Naive thymus-derived CD8-positive, alpha-beta T cell (primary cell): Measurements from ENCODE around the gene STIL. TPM values are rescaled to one million over a fixed set of nuclear protein-coding genes. Genes with fewer than 3 reads are reported as not detected.
"Not testable (repeated sequence)": the region's sequence is repeated elsewhere in the genome, so short reads cannot be mapped to it uniquely, and the experiment has no call there.

Experiments
- ATAC-seq, 2 donors: fragments of 150-1000 bp; cut with Tn5 transposase in 1 of 2; sonication (Bioruptor Pico), chemical (Tn5 transposase) in 1 of 2; 1 replicate in 1 of 2; 2 replicates in 1 of 2; pipeline ENCODE4 v1.10.0; 2021; ENCODE audit warnings: mild to moderate bottlenecking in 2 of 2, moderate library complexity in 2 of 2
- POLR2A ChIA-PET: fragments of 350-600 bp; sonication (Branson Sonifier 250); formaldehyde crosslinking; loops from one replicate; lab custom pipeline; 2021; ENCODE audit warnings: antibody characterized with exemption; lab: Charles Lee
- DNase-seq, 10 donors: peaks; one replicate each; pipeline versions ENCODE4 v3.0.0 to v3.0.0-alpha.2; 2020 to 2022
- H3K27ac Mint-ChIP-seq, 10 donors: one replicate each; pipeline ENCODE4 v1.8.0; 2020 to 2022; ENCODE audit warnings: mild to moderate bottlenecking in 10 of 10, mixed read lengths in 10 of 10, moderate library complexity in 4 of 10, inconsistent platforms in 1 of 10
- H3K27me3 Mint-ChIP-seq, 5 donors: one replicate each; pipeline ENCODE4 v1.8.0; 2021 to 2022; ENCODE audit warnings: mixed read lengths in 5 of 5
- H3K36me3 Mint-ChIP-seq, 3 donors: one replicate each; pipeline ENCODE4 v1.8.0; 2020 to 2022; ENCODE audit warnings: mixed read lengths in 3 of 3, mild to moderate bottlenecking in 2 of 3, inconsistent platforms in 1 of 3
- H3K4me1 Mint-ChIP-seq, 4 donors: one replicate each; pipeline ENCODE4 v1.8.0; 2021 to 2022; ENCODE audit warnings: mixed read lengths in 4 of 4
- H3K4me3 Mint-ChIP-seq, 10 donors: one replicate each; pipeline ENCODE4 v1.8.0; 2020 to 2022; ENCODE audit warnings: mild to moderate bottlenecking in 10 of 10, mixed read lengths in 10 of 10, moderate library complexity in 6 of 10, inconsistent platforms in 1 of 10
- H3K9me3 Mint-ChIP-seq, 9 donors: one replicate each; pipeline ENCODE4 v1.8.0; 2020 to 2022; ENCODE audit warnings: mixed read lengths in 9 of 9, mild to moderate bottlenecking in 3 of 9, inconsistent platforms in 1 of 9, moderate library complexity in 1 of 9
- polyA plus RNA-seq, 3 donors: library from polyadenylated mRNA; unstranded; fragments of 300-500 nt; fragmentation: Illumina TruSeq; gene quantifications; one replicate each; pipeline ENCODE4 v1.2.3, GENCODE V29; 2021
- total RNA-seq, 8 experiments: library from RNA in 2 of 8; stranded (reverse) in 2 of 8; gene quantifications; one replicate each; pipeline ENCODE4 v1.2.3 and lab custom pipeline; 2021 to 2026

Gene STIL
- total and polyA plus RNA-seq, 5 experiments from 2014 or later = 0.59 to 1.3 (median 0.85) TPM

GRCh38 chr1:47333922-47334764 is 20.2 kb upstream of the STIL start:
- Mint-ChIP-seq H3K4me1 (peaks cover 2 to 26% (median 23%) of the 10 kb centered on the region in 4 donors), H3K27ac (peak overlapping the region; percentile 74 to 96 (median 92)), H3K27me3 (no peaks in the 10 kb centered on the region), H3K36me3 (peaks cover 0 to 2% (median 0%) of the 10 kb centered on the region in 3 donors), H3K9me3 (no peaks in the 10 kb centered on the region), H3K4me3 (peak overlapping the region in 7 of 10 donors; percentile 88 to 95 (median 92))
- DNase-seq = peak; percentile 53 to 82 (median 75)
- peak; percentile 87 to 92 for ATAC-seq
- POLR2A ChIA-PET = interaction anchor here (0.6 to 2.4 kb wide), 7 partner anchors 9 to 1019 kb away, joined by 3 to 37 read pairs (median 6); partner anchors contain the start of genes FOXD2 and STIL

DNA sequence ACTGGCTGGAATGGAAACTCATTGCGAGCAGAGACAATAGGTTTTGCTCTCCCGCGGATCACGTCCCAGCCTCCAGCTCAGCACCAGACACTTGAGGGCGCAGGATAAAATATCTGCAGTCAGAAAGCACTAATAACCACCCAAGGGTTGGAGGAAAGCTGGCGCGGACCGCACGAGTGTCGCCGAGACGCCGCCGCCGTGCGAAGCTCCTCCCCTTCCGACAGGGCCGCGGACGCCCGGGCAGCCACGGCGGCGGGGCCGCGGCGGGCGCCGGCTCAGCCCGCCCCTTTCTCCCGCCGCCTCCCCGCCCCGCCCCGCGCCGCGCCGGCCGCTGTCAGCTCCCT is 19.6 kb upstream of the STIL start, which contains the start of gene CMPK1:
Gene CMPK1, plus strand, starts transcription at position 213 of the 344 bp plus-strand sequence. CDS start 156 bp downstream, outside the sequence.
- peaks cover 0 to 2% (median 0%) of the 10 kb centered on the region in 3 donors for H3K36me3 Mint-ChIP-seq
- H3K27ac Mint-ChIP-seq = peak within 1 kb of the TSS; percentile 74 to 96 (median 92)
- no peaks in the 10 kb centered on the region for H3K9me3 Mint-ChIP-seq
- POLR2A ChIA-PET = interaction anchor here (0.6 to 2.4 kb wide), 8 partner anchors 9 to 1139 kb away, joined by 3 to 37 read pairs (median 4); partner anchors contain the start of genes FOXD2, SPATA6 and STIL
- ATAC-seq (peak; percentile 73 to 75), DNase-seq (peak; percentile 45 to 77 (median 66))
- H3K4me3 Mint-ChIP-seq = peak within 1 kb of the TSS in 7 of 10 donors; percentile 88 to 95 (median 92)
- H3K27me3 Mint-ChIP-seq = no peaks in the 10 kb centered on the region
- peaks cover 4 to 24% (median 21%) of the 10 kb centered on the region in 4 donors for H3K4me1 Mint-ChIP-seq

DNA sequence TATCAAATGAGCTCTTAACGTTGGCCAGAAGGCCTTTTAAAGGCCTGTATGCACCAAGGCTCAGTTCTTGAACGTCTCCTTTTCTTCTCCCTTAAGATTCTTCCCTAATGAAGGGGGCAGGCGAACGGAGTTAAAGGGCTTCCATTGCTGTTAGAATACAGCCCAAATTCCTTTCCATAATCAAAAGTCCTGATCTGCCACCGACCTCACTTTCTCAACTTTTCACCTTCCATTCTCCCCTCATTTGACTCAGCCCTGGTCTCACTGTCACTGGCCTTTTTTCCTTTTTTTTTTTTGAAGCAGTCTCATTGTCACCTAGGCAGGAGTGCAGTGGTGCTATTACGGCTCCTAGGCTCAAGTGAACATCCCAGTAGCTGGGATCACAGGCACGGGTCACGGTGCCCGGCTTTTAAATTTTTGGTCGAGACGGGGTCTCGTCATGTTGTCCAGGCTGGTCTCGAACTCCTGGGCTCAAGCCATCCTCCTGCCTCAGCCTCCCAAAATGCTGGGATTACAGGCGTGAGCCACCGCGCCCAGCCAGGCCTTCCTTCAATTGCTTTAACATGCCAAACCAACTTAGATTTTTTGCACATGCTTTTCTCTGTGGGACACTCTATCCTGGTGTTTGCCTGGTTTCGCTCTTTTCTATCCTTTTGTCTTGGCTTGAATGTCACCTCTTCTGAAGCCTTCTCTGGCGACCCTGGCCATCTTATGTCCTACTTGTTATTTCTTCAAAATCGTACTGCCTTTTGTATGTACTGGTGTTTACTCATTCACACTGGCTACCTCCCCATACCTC is 19.0 kb upstream of the STIL start:
- H3K4me1 Mint-ChIP-seq = peaks cover 4 to 19% (median 18%) of the 10 kb centered on the region in 4 donors
- POLR2A ChIA-PET = interaction anchor here (0.5 to 2.4 kb wide), 8 partner anchors 8 to 1139 kb away, joined by 3 to 37 read pairs (median 3); partner anchors contain the start of genes SPATA6 and STIL
- DNase-seq = no peak
- H3K27ac Mint-ChIP-seq = no peak overlapping the region
- no peak for ATAC-seq
- no peaks in the 10 kb centered on the region for H3K9me3 Mint-ChIP-seq
- H3K4me3 Mint-ChIP-seq = no peak overlapping the region
- peaks cover 0 to 2% (median 0%) of the 10 kb centered on the region in 3 donors for H3K36me3 Mint-ChIP-seq
- no peaks in the 10 kb centered on the region for H3K27me3 Mint-ChIP-seq

GRCh38 chr1:47331875-47332274 is 17.9 kb upstream of the STIL start:
- no peak for DNase-seq
- H3K27ac Mint-ChIP-seq = peak overlapping the region in 4 of 10 donors; percentile 27 to 72 (median 34)
- peaks cover 0 to 2% (median 0%) of the 10 kb centered on the region in 3 donors for H3K36me3 Mint-ChIP-seq
- POLR2A ChIA-PET = interaction anchor here (2.4 kb wide), 1 partner anchor 14 kb away, joined by 8 read pairs; no protein-coding TSS in a partner anchor
- no peak for ATAC-seq
- H3K4me1 Mint-ChIP-seq = peaks cover 4 to 17% (median 15%) of the 10 kb centered on the region in 4 donors
- H3K27me3 Mint-ChIP-seq = no peaks in the 10 kb centered on the region
- H3K9me3 Mint-ChIP-seq = no peaks in the 10 kb centered on the region
- peak overlapping the region in 6 of 10 donors; percentile 22 to 66 (median 38) for H3K4me3 Mint-ChIP-seq

- Mint-ChIP-seq H3K9me3 (no peaks in the 10 kb centered on the region), H3K36me3 (peaks cover 0 to 2% (median 0%) of the 10 kb centered on the region in 3 donors)
- POLR2A ChIA-PET = no interaction called here
Observed at GRCh38 chr1:47330212-47330611, 16.3 kb upstream of the STIL start.

GRCh38 chr1:47328992-47329391 is 15.0 kb upstream of the STIL start:
- Mint-ChIP-seq H3K4me1 (peaks cover 0 to 4% (median 2%) of the 10 kb centered on the region in 4 donors), H3K27me3 (no peaks in the 10 kb centered on the region), H3K36me3 (peaks cover 0 to 2% (median 0%) of the 10 kb centered on the region in 3 donors), H3K4me3 (no peak overlapping the region), H3K9me3 (no peaks in the 10 kb centered on the region), H3K27ac (peak overlapping the region in 4 of 10 donors; percentile 9 to 46 (median 21))
- POLR2A ChIA-PET = no interaction called here
- ATAC-seq = no peak
- DNase-seq = no peak

More at GRCh38 chr1:47330212-47330611, 16.3 kb upstream of the STIL start:
- DNase-seq (no peak), ATAC-seq (no peak)
- peaks cover 4 to 11% (median 10%) of the 10 kb centered on the region in 4 donors for H3K4me1 Mint-ChIP-seq
- no peak overlapping the region for H3K27ac Mint-ChIP-seq
- no peak overlapping the region for H3K4me3 Mint-ChIP-seq
- H3K27me3 Mint-ChIP-seq = no peaks in the 10 kb centered on the region

GRCh38 chr1:47326271-47326670 is 12.3 kb upstream of the STIL start:
- H3K27me3 Mint-ChIP-seq = no peaks in the 10 kb centered on the region
- no peak overlapping the region for H3K27ac Mint-ChIP-seq
- POLR2A ChIA-PET = interaction anchor here (2.4 kb wide), 2 partner anchors 7 to 12 kb away, joined by 6 to 10 read pairs; partner anchors contain the start of genes CMPK1 and STIL
- H3K9me3 Mint-ChIP-seq = no peaks in the 10 kb centered on the region
- DNase-seq (no peak), ATAC-seq (no peak)
- peaks cover 0 to 2% (median 1%) of the 10 kb centered on the region in 4 donors for H3K4me1 Mint-ChIP-seq
- H3K36me3 Mint-ChIP-seq = peaks cover 0 to 2% (median 0%) of the 10 kb centered on the region in 3 donors
- H3K4me3 Mint-ChIP-seq = no peak overlapping the region

DNA sequence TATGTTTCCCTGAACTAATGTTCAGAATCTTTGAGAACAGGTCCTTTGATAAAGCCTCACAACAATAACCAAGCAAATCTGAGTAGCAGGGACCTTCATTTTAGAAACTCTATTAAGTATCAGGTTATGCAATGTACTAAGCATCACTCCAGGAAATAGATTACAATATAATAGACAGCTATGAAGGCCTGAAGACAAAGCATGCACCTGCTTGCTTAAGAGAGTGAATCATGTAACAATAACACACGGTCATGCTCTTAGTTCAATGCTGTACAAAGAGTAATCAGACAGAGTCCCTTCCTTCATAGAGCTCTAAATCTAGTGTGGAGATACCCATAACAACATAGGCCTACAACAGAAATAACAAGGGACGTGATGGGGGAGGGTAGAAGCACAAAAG is 11.6 kb upstream of the STIL start:
- no peak overlapping the region for H3K4me3 Mint-ChIP-seq
- no peak overlapping the region for H3K27ac Mint-ChIP-seq
- ATAC-seq = no peak
- no peaks in the 10 kb centered on the region for H3K27me3 Mint-ChIP-seq
- POLR2A ChIA-PET = interaction anchor here (2.4 kb wide), 2 partner anchors 8 to 11 kb away, joined by 6 to 10 read pairs; partner anchors contain the start of genes CMPK1 and STIL
- H3K36me3 Mint-ChIP-seq = peaks cover 0 to 2% (median 0%) of the 10 kb centered on the region in 3 donors
- DNase-seq = no peak
- peaks cover 0 to 2% (median 1%) of the 10 kb centered on the region in 4 donors for H3K4me1 Mint-ChIP-seq
- no peaks in the 10 kb centered on the region for H3K9me3 Mint-ChIP-seq

DNA sequence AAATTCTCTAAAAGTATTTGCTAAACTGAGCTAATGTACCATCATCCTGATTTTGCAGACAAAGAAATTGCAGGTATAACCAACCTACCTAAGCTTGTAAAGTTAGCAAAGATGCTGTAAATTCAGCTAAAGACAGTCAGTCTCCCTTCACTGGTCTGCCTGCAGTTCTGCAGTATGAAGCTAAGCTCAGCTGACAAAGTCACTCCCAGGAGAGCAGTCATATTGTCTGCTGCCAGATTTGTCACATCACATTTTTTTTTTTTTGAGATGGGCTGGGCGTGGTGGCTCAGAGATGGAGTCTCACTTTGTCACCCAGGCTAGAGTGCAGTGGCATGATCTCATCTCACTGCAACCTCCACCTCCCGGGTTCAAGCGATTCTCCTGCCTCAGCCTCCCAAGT is 10.7 kb upstream of the STIL start:
- Mint-ChIP-seq H3K27me3 (no peaks in the 10 kb centered on the region), H3K36me3 (peaks cover 0 to 2% (median 0%) of the 10 kb centered on the region in 3 donors), H3K4me1 (peaks cover 0 to 2% (median 1%) of the 10 kb centered on the region in 4 donors), H3K27ac (no peak overlapping the region), H3K9me3 (no peaks in the 10 kb centered on the region), H3K4me3 (no peak overlapping the region)
- DNase-seq = no peak
- ATAC-seq = no peak
- POLR2A ChIA-PET = interaction anchor here (2.4 kb wide), 2 partner anchors 9 to 10 kb away, joined by 6 to 10 read pairs; partner anchors contain the start of genes CMPK1 and STIL

DNA sequence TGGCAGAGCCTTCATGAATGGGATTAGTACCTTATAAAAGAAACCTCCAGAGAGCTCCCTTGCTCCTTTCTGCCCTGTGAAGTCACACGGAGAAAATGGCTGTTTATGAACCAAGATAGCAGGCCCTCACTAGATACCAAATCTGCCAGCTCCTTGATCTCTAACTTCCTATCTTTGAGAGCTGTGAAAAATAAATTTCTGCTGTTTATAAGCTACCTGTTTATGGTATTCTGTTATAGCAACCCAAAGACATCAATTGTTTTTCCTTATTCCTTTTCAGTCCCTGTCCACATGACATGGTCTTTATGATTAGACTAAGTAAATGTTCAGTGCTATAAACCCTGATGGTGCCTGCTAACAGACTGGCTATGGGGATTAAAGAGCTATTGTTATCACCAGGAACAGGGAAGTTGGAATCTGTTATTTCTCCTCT is 9.7 kb upstream of the STIL start:
- H3K9me3 Mint-ChIP-seq = no peaks in the 10 kb centered on the region
- DNase-seq (no peak), ATAC-seq (no peak)
- no peaks in the 10 kb centered on the region for H3K27me3 Mint-ChIP-seq
- POLR2A ChIA-PET = interaction anchor here (0.8 to 2.4 kb wide), 3 partner anchors 9 to 10 kb away, joined by 3 to 6 read pairs (median 4); partner anchors contain the start of genes CMPK1 and STIL
- no peak overlapping the region for H3K27ac Mint-ChIP-seq
- H3K36me3 Mint-ChIP-seq = no peaks in the 10 kb centered on the region
- H3K4me3 Mint-ChIP-seq = no peak overlapping the region
- no peaks in the 10 kb centered on the region for H3K4me1 Mint-ChIP-seq

- DNase-seq, H3K27me3 Mint-ChIP-seq, POLR2A ChIA-PET, H3K36me3 Mint-ChIP-seq, H3K9me3 Mint-ChIP-seq, ATAC-seq, H3K27ac Mint-ChIP-seq, H3K4me1 Mint-ChIP-seq, H3K4me3 Mint-ChIP-seq: not testable (repeated sequence)
Observed at GRCh38 chr1:47319968-47320367, 6.0 kb upstream of the STIL start.

DNA sequence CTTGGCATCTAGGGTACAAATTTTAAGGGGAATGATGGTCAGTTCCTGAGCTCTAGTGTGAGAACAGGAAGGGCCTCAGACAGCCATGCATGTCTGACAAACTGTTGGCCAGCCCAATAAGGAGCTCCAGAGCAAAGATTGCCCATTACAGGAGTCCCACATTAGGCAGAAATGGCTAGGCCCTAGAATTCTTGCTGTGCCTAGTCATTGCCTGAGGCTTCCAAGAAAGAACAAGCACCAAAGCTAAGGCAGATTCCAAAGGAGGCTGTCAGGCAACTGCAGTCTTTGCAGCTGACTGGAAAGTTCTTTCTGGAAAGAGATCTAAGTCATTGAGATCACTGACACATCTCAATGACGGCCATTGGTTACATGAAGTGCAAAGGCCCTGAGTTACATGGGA is 3.9 kb upstream of the STIL start:
- H3K36me3 Mint-ChIP-seq = no peaks in the 10 kb centered on the region
- ATAC-seq = no peak
- H3K4me1 Mint-ChIP-seq = peaks cover 9 to 13% (median 12%) of the 10 kb centered on the region in 4 donors
- POLR2A ChIA-PET = interaction anchor here (1.5 kb wide), 1 partner anchor 15 kb away, joined by 8 read pairs; the partner anchor contains the start of gene CMPK1
- H3K9me3 Mint-ChIP-seq = no peaks in the 10 kb centered on the region
- H3K27ac Mint-ChIP-seq = no peak overlapping the region
- no peak overlapping the region for H3K4me3 Mint-ChIP-seq
- DNase-seq = no peak
- no peaks in the 10 kb centered on the region for H3K27me3 Mint-ChIP-seq
